BE2C (cell line): Measurements from ENCODE around the gene SIK2.

Source experiments
- DNase-seq: peaks from one replicate; pipeline ENCODE4 v3.0.0-alpha.2; 2020
- H3K27me3 ChIP-seq: fragments of 250-450 bp; sonication (Bioruptor Pico); 2 replicates; pipeline ENCODE4 v1.5.1; 2020; ENCODE audit warnings: mild to moderate bottlenecking
- H3K36me3 ChIP-seq: fragments of 250-450 bp; sonication (Bioruptor Pico); 2 replicates; pipeline ENCODE4 v1.5.1; 2020; ENCODE audit warnings: mild to moderate bottlenecking
- H3K4me1 ChIP-seq: fragments of 250-450 bp; sonication (Bioruptor Pico); 2 replicates; pipeline ENCODE4 v1.5.1; 2020
- H3K4me3 ChIP-seq: 2 replicates; pipeline ENCODE4 v1.5.1; 2011; ENCODE audit warnings: low read depth, low read length
- H3K9me3 ChIP-seq: fragments of 250-450 bp; sonication (Bioruptor Pico); 2 replicates; pipeline ENCODE4 v1.5.1; 2020
- TF ChIP-seq, protein P1 (sequence below): IDR thresholded peaks from 2 replicates; pipeline ENCODE4 v1.5.1; 2012; ENCODE audit warnings: mild to moderate bottlenecking, low read depth, low read length

Gene SIK2

GRCh38 chr11:111675891-111676290, 73.6 kb downstream of the SIK2 start:
- no peak for DNase-seq
- Histone ChIP-seq H3K36me3 (no peaks in the 10 kb centered on the region), H3K4me3 (no peak overlapping the region), H3K4me1 (no peaks in the 10 kb centered on the region), H3K9me3 (no peaks in the 10 kb centered on the region), H3K27me3 (no peaks in the 10 kb centered on the region)
- TF ChIP-seq, protein P1, sequence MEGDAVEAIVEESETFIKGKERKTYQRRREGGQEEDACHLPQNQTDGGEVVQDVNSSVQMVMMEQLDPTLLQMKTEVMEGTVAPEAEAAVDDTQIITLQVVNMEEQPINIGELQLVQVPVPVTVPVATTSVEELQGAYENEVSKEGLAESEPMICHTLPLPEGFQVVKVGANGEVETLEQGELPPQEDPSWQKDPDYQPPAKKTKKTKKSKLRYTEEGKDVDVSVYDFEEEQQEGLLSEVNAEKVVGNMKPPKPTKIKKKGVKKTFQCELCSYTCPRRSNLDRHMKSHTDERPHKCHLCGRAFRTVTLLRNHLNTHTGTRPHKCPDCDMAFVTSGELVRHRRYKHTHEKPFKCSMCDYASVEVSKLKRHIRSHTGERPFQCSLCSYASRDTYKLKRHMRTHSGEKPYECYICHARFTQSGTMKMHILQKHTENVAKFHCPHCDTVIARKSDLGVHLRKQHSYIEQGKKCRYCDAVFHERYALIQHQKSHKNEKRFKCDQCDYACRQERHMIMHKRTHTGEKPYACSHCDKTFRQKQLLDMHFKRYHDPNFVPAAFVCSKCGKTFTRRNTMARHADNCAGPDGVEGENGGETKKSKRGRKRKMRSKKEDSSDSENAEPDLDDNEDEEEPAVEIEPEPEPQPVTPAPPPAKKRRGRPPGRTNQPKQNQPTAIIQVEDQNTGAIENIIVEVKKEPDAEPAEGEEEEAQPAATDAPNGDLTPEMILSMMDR, result no peak

DNA sequence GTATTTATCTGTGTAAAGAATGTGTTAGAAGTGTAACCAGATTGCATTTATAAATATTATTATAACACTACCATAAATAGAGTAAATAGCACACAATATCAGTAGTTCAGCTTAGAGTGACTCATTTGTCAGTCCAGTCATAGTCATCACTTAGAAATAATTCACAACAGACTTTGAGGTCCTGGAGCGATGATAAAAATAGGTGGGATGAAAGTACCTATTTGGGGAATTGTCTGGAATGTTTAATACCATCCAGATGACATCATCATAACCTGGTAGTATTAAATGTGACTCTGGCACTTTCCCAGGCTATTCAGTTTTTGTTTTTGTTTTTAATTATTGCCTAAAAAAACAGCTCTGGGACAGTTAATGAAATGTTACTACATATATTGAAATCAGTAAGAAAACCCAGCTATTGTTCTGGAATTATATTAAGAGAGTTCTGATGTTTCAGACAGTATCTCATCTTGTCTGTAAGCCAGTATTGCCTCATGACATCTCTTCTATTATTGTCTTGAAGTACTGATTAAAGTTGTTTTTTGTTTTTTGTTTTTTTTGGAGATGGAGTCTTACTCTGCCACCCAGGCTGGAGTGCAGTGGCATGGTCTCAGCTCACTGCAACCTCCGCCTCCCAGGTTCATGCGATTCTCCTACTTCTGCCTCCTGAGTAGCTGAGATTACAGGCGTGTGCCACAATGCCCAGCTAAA, 74.8 kb downstream of the SIK2 start:
- TF ChIP-seq, protein P1, result no peak
- H3K36me3 ChIP-seq, result no peaks in the 10 kb centered on the region
- no peaks in the 10 kb centered on the region for H3K27me3 ChIP-seq
- no peaks in the 10 kb centered on the region for H3K4me1 ChIP-seq
- no peak overlapping the region for H3K4me3 ChIP-seq
- DNase-seq, result no peak
- H3K9me3 ChIP-seq, result no peaks in the 10 kb centered on the region

- DNase-seq, result no peak
- H3K36me3 ChIP-seq, result no peaks in the 10 kb centered on the region
- H3K9me3 ChIP-seq, result no peaks in the 10 kb centered on the region
- no peak overlapping the region for H3K4me3 ChIP-seq
- H3K27me3 ChIP-seq, result no peaks in the 10 kb centered on the region
- H3K4me1 ChIP-seq, result no peaks in the 10 kb centered on the region
- TF ChIP-seq, protein P1, result no peak
These were observed 78.4 kb downstream of the SIK2 start for GRCh38 chr11:111680486-111681175.

DNA sequence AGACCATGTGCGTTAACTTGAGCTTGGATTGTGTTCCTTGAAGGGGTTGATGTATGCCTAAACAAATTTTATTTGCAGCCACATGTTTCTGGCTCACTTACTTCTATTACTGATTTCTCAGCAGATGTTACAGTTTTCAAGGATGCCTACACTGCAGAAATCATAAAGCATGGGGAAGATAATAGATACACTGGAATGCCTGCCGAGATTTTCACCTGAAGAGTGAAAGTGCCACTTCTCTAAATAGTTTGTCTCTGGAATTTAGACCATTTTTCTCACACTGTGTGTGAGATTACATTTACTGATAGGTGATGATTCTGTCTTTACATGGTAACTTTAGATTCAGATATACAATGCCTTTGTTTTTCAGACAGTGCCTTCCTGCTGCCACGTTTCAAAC, 81.6 kb downstream of the SIK2 start:
- no peak for DNase-seq
- no peak overlapping the region for H3K4me3 ChIP-seq
- TF ChIP-seq, protein P1, result no peak
- H3K27me3 ChIP-seq, result no peaks in the 10 kb centered on the region
- no peaks in the 10 kb centered on the region for H3K9me3 ChIP-seq
- H3K4me1 ChIP-seq, result no peaks in the 10 kb centered on the region
- no peaks in the 10 kb centered on the region for H3K36me3 ChIP-seq

GRCh38 chr11:111684251-111684650, 82.0 kb downstream of the SIK2 start:
- no peak for DNase-seq
- H3K27me3 ChIP-seq, result no peaks in the 10 kb centered on the region
- H3K4me3 ChIP-seq, result no peak overlapping the region
- TF ChIP-seq, protein P1, result no peak
- no peaks in the 10 kb centered on the region for H3K36me3 ChIP-seq
- H3K9me3 ChIP-seq, result no peaks in the 10 kb centered on the region
- no peaks in the 10 kb centered on the region for H3K4me1 ChIP-seq

DNA sequence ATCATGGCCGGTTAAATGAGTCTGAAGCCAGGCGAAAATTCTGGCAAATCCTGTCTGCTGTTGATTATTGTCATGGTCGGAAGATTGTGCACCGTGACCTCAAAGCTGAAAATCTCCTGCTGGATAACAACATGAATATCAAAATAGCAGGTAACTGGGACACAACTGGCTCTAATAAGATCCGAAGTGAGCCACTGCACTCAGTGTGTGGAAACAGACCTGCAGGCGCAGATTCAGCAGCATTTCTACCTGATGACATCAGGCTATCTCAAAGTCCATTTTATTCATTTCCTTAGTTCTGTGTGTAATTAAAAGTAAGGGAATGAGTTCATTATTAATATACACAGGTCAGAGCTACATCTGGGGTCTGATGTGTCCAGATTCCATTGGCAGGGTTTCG, 85.8 kb downstream of the SIK2 start:
- TF ChIP-seq, protein P1, result no peak

More for the DNA sequence above, 85.8 kb downstream of the SIK2 start:
- no peaks in the 10 kb centered on the region for H3K36me3 ChIP-seq
- H3K4me3 ChIP-seq, result no peak overlapping the region
- H3K27me3 ChIP-seq, result no peaks in the 10 kb centered on the region
- no peak for DNase-seq
- no peaks in the 10 kb centered on the region for H3K4me1 ChIP-seq
- H3K9me3 ChIP-seq, result no peaks in the 10 kb centered on the region
